HCT116 (cell line): ENCODE data around the gene AHSP. TPM values are rescaled to one million over a fixed set of nuclear protein-coding genes. Genes with fewer than 3 reads are reported as not detected.
A peak's percentile ranks its signal among the peaks of the same experiment; 100 is the strongest.

Source experiments
- ATAC-seq: fragments of 200-7000 bp; cut with Tn5 transposase; 2 replicates; pipeline ENCODE4 v1.9.1; 2020; ENCODE audit warnings: mild to moderate bottlenecking, moderate library complexity
- BruUV-seq: library from RNA; stranded (reverse); fragments of 400-500 nt; replicated peaks from 2 replicates; lab custom pipeline; 2021; lab: Mats Ljungman, UMichigan
- CTCF ChIA-PET: fragments of 300-600 bp; sonication (Branson Sonifier 250); formaldehyde crosslinking; loops from one replicate; lab custom pipeline; 2021; ENCODE audit warnings: antibody characterized with exemption; lab: Charles Lee
- POLR2A ChIA-PET: fragments of 300-600, 350-600 bp; sonication (Branson Sonifier 250); formaldehyde crosslinking; loops from one replicate; lab custom pipeline; 2021; ENCODE audit warnings: antibody characterized with exemption; lab: Charles Lee
- RAD21 ChIA-PET, 2 experiments: fragments of 300-600 bp; sonication (Branson Sonifier 250); formaldehyde crosslinking; loops; one replicate each; lab custom pipeline; 2023; ENCODE audit warnings: low total read pairs in 2 of 2; ENCODE audit not compliant: uncharacterized antibody in 2 of 2, unreplicated experiment in 2 of 2, low non-redundant PET in 1 of 2; lab: Charles Lee
- DNase-seq: peaks from one replicate; pipeline ENCODE4 v3.0.0-alpha.2; 2010; ENCODE audit warnings: low read depth, low spot score
- H2AFZ ChIP-seq: fragments of 200-600 bp; shearing (Covaris generic), sonication (generic); 2 replicates; pipeline ENCODE4 v1.6.1; 2017; ENCODE audit warnings: low read depth, mixed run types, mixed read lengths, antibody characterized with exemption, low read length; ENCODE audit not compliant: poor library complexity, severe bottlenecking
- H3K27ac ChIP-seq: 2 replicates; pipeline ENCODE4 v1.5.1; 2012; ENCODE audit warnings: low read depth, low read length
- H3K27me3 ChIP-seq: fragments of 200-600 bp; sonication (generic); 2 replicates; pipeline ENCODE4 v1.6.1; 2016; ENCODE audit warnings: mixed run types, low read length, mixed read lengths; ENCODE audit not compliant: insufficient read depth
- H3K36me3 ChIP-seq, 2 experiments: fragments of 200-500 bp in 1 of 2; fragments of 200-600 bp in 1 of 2; sonication (Bioruptor generic) in 1 of 2; sonication (generic) in 1 of 2; 2 replicates each; pipeline versions ENCODE4 v1.5.1 to v1.6.1; 2014 to 2016; ENCODE audit warnings: low read length in 2 of 2, inconsistent platforms in 1 of 2, mixed read lengths in 1 of 2, mixed run types in 1 of 2; ENCODE audit not compliant: insufficient read depth in 2 of 2, control insufficient read depth in 1 of 2
- H3K4me1 ChIP-seq, 2 experiments: fragments of 200-600 bp in 1 of 2; sonication (generic) in 1 of 2; 2 replicates each; pipeline versions ENCODE4 v1.5.1 to v1.6.1; 2012 to 2017; ENCODE audit warnings: low read length in 2 of 2, inconsistent platforms in 1 of 2, mild to moderate bottlenecking in 1 of 2, mixed read lengths in 1 of 2, mixed run types in 1 of 2, moderate library complexity in 1 of 2; ENCODE audit not compliant: insufficient read depth in 2 of 2, control insufficient read depth in 1 of 2
- H3K4me2 ChIP-seq: fragments of 200-600 bp; sonication (generic); 2 replicates; pipeline ENCODE4 v1.6.1; 2017; ENCODE audit warnings: mixed run types, low read length, mixed read lengths
- H3K4me3 ChIP-seq, 2 experiments: fragments of 200-600 bp in 1 of 2; sonication (generic) in 1 of 2; replicated peaks in 1 of 2; 2 replicates each; pipeline ENCODE4 v1.5.1; 2011 to 2016; ENCODE audit warnings: low read length in 2 of 2, control low read depth in 1 of 2, low read depth in 1 of 2, mild to moderate bottlenecking in 1 of 2, mixed read lengths in 1 of 2, mixed run types in 1 of 2
- H3K79me2 ChIP-seq: fragments of 200-600 bp; sonication (generic); 2 replicates; pipeline ENCODE4 v1.6.1; 2017; ENCODE audit warnings: mild to moderate bottlenecking, mixed run types, low read length, moderate library complexity, mixed read lengths; ENCODE audit not compliant: insufficient read depth
- H3K9ac ChIP-seq: fragments of 200-600 bp; sonication (generic); 2 replicates; pipeline ENCODE4 v1.6.1; 2016; ENCODE audit warnings: low read length, mixed read lengths
- H3K9me2 ChIP-seq: fragments of 200-600 bp; sonication (generic), shearing (Covaris generic); 2 replicates; pipeline ENCODE4 v1.6.1; 2017; ENCODE audit warnings: mixed run types, mild to moderate bottlenecking, moderate library complexity; ENCODE audit not compliant: insufficient read depth
- H3K9me3 ChIP-seq, 2 experiments: fragments of 200-500 bp in 1 of 2; fragments of 200-600 bp in 1 of 2; sonication (Bioruptor generic) in 1 of 2; sonication (generic) in 1 of 2; 2 replicates each; pipeline ENCODE4 v1.6.1; 2014 to 2017; ENCODE audit warnings: low read length in 2 of 2, mixed read lengths in 2 of 2, inconsistent platforms in 1 of 2, low read depth in 1 of 2, mild to moderate bottlenecking in 1 of 2, mixed run types in 1 of 2, moderate library complexity in 1 of 2; ENCODE audit not compliant: control insufficient read depth in 1 of 2, insufficient read depth in 1 of 2
- H4K20me1 ChIP-seq: fragments of 200-600 bp; sonication (generic), shearing (Covaris generic); 2 replicates; pipeline ENCODE4 v1.6.1; 2017; ENCODE audit warnings: mixed run types, mild to moderate bottlenecking, moderate library complexity; ENCODE audit not compliant: insufficient read depth
- CEBPB ChIP-seq: IDR thresholded peaks from 2 replicates; pipeline ENCODE4 v1.6.1; 2012; ENCODE audit warnings: low read depth
- ELF1 ChIP-seq: IDR thresholded peaks from 2 replicates; pipeline ENCODE4 v1.6.1; 2012; ENCODE audit warnings: low read depth, borderline replicate concordance
- FOSL1 ChIP-seq: IDR thresholded peaks from 2 replicates; pipeline ENCODE4 v1.6.1; 2012; ENCODE audit warnings: low read depth
- JUND ChIP-seq: IDR thresholded peaks from 2 replicates; pipeline ENCODE4 v1.6.1; 2012
- SRF ChIP-seq: IDR thresholded peaks from 2 replicates; pipeline ENCODE4 v1.6.1; 2012; ENCODE audit warnings: low read depth
- TCF7L2 ChIP-seq: IDR thresholded peaks from 2 replicates; pipeline ENCODE4 v1.7.0; 2011; ENCODE audit warnings: borderline replicate concordance, inconsistent platforms; ENCODE audit not compliant: insufficient read depth, insufficient read length; ENCODE audit errors: extremely low read depth
- ZFX ChIP-seq: fragments of 450-650 bp; IDR thresholded peaks from 2 replicates; pipeline ENCODE4 v1.6.1; 2017
- ZNF274 ChIP-seq: fragments of 200-500 bp; sonication (Bioruptor generic); IDR thresholded peaks from 2 replicates; pipeline ENCODE4 v1.6.1; 2014; ENCODE audit warnings: mild to moderate bottlenecking, low read depth, low read length, inconsistent platforms
- intact Hi-C: fragments of 100-400 bp; cut with micrococcal nuclease; formaldehyde crosslinking; loops from 2 replicates; pipeline ENCODE4 v1.10.0; 2022
- total RNA-seq: library from RNA; stranded (reverse); gene quantifications from one replicate; pipeline ENCODE4 v1.2.1, GENCODE V29; 2021; ENCODE audit not compliant: unreplicated experiment
- TF ChIP-seq, protein P1 (sequence below): IDR thresholded peaks from 2 replicates; pipeline ENCODE4 v1.6.1; 2012
- TF ChIP-seq, protein P2 (sequence below), 3 experiments: fragments of 200-600 bp in 1 of 3; sonication (generic) in 1 of 3; IDR thresholded peaks in 2 of 3; conservative IDR thresholded peaks in 1 of 3; 2 replicates each; pipeline ENCODE4 v1.5.1; 2012 to 2017; ENCODE audit warnings: low read depth in 2 of 3, low read length in 2 of 3, antibody characterized with exemption in 1 of 3, borderline replicate concordance in 1 of 3, control low read depth in 1 of 3, mild to moderate bottlenecking in 1 of 3, mixed read lengths in 1 of 3, mixed run types in 1 of 3, moderate library complexity in 1 of 3; ENCODE audit not compliant: insufficient read depth in 1 of 3

The AHSP gene
- total RNA-seq, 1 experiment from 2014 or later, result not detected

DNA sequence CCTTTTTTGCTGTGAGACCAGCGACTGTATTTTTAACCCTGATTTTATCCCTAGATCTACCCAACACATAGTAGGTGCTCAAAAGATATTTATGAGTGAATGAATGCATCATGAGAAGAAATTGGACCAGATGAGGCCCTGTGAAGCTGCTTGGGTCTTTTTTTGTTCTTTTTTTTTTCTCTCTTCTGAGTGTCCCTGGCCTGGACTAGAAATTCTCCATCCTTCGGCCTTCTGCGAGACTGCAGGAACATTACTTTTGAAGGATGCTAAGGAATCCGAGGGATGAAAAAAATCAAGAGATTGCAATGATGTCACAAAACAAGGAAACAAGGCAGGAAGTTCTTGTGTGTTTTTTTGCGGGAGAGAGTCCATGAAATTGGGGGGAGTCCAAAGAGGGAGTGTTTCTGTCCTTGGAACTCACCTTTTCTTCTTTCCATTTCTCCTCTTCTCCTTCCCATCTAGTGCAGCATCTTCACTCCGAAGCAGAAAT is 18.9 kb upstream of the AHSP start:
- ChIA-PET POLR2A (interaction anchor here (0.6 to 1.2 kb wide), 3 partner anchors 32 to 74 kb away, joined by 3 to 6 read pairs (median 3); no protein-coding TSS in a partner anchor), RAD21 (no interaction called here)
- peak overlapping the region; percentile 97 to 98 for H3K4me3 ChIP-seq
- peak overlapping the region; percentile 33 for H2AFZ ChIP-seq
- ATAC-seq, result peak; percentile 9; the same call in 1 of the 2 replicates
- H3K4me2 ChIP-seq, result peak overlapping the region; percentile 78
- H3K9me3 ChIP-seq, result no peaks in the 10 kb centered on the region
- H3K9me2 ChIP-seq, result no peaks in the 10 kb centered on the region
- peak overlapping the region; percentile 76 for H3K27ac ChIP-seq
- TSS peak; percentile 83 for BruUV-seq
- TF ChIP-seq, protein P1, sequence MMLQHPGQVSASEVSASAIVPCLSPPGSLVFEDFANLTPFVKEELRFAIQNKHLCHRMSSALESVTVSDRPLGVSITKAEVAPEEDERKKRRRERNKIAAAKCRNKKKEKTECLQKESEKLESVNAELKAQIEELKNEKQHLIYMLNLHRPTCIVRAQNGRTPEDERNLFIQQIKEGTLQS, result no peak
- no peak for TF ChIP-seq ZNF274
- TF ChIP-seq FOSL1, result 0 out of 2 replicates have a peak, but pooled peaks have one; percentile 12
- TF ChIP-seq ZFX, result peak; percentile 68
- TF ChIP-seq, all 23 proteins: peak for 2
- Histone ChIP-seq H3K9ac (peak overlapping the region; percentile 96), H3K36me3 (peaks cover 0 to 3% of the 10 kb centered on the region in 2 experiments; a peak in 1 of 4 replicates), H3K4me1 (peaks cover 14 to 20% of the 10 kb centered on the region in 2 experiments; a peak in 3 of 4 replicates), H3K79me2 (peaks cover 16% of the 10 kb centered on the region), H3K27me3 (no peaks in the 10 kb centered on the region), H4K20me1 (no peaks in the 10 kb centered on the region)
- CTCF ChIA-PET, result interaction anchor here (0.6 kb wide), 1 partner anchor 206 kb away, joined by 9 read pairs; no protein-coding TSS in a partner anchor
- DNase-seq, result no peak
- intact Hi-C loops, result loop anchor here (10.0 kb wide), 1 partner anchor 366 kb away; the partner anchor contains the start of gene ZNF267

DNA sequence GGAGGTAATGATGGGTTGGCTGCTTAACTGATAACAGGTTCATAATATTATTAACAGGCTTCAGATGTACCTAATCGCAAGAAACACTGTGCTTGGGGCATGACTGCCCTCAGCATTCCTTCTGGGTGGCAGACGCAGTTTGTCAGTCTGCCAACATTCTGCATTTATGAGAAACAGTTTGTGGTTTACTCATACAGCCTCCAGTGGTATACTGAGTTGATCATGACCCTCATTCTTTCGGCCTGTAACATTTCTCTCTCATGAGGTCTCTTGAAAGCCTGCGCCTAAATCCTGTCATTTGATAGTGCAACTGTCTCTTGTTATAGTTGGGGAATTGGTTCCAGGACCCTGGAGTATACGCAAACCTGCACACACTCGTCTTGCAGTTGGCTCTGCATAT is 14.6 kb upstream of the AHSP start:
- RAD21 ChIA-PET, result no interaction called here
- Histone ChIP-seq H3K4me2 (no peak overlapping the region), H3K4me3 (no peak overlapping the region), H3K27me3 (no peaks in the 10 kb centered on the region), H3K9me2 (no peaks in the 10 kb centered on the region), H3K4me1 (peaks cover 6 to 10% of the 10 kb centered on the region in 2 experiments; a peak in 3 of 4 replicates), H3K9me3 (no peaks in the 10 kb centered on the region; a peak in 1 of 4 replicates), H3K27ac (no peak overlapping the region), H3K79me2 (peaks cover under 1% of the 10 kb centered on the region; the same call in 1 of the 2 replicates), H4K20me1 (no peaks in the 10 kb centered on the region), H3K36me3 (no peaks in the 10 kb centered on the region), H3K9ac (no peak overlapping the region), H2AFZ (no peak overlapping the region)
- TF ChIP-seq JUND, result no peak
- no peak for TF ChIP-seq ZFX
- TF ChIP-seq CEBPB, result no peak
- no peak for TF ChIP-seq TCF7L2
- TF ChIP-seq SRF, result no peak
- no peak for TF ChIP-seq ELF1
- no peak for TF ChIP-seq ZNF274
- TF ChIP-seq, protein P2, sequence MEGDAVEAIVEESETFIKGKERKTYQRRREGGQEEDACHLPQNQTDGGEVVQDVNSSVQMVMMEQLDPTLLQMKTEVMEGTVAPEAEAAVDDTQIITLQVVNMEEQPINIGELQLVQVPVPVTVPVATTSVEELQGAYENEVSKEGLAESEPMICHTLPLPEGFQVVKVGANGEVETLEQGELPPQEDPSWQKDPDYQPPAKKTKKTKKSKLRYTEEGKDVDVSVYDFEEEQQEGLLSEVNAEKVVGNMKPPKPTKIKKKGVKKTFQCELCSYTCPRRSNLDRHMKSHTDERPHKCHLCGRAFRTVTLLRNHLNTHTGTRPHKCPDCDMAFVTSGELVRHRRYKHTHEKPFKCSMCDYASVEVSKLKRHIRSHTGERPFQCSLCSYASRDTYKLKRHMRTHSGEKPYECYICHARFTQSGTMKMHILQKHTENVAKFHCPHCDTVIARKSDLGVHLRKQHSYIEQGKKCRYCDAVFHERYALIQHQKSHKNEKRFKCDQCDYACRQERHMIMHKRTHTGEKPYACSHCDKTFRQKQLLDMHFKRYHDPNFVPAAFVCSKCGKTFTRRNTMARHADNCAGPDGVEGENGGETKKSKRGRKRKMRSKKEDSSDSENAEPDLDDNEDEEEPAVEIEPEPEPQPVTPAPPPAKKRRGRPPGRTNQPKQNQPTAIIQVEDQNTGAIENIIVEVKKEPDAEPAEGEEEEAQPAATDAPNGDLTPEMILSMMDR (IDR thresholded peaks at IDR 0.05 in 2 of 3, conservative IDR thresholded peaks at IDR 0.05 in 1 of 3; ENCODE audit: borderline replicate concordance in 1 of 3, insufficient read depth in 1 of 3, low read depth in 2 of 3, low read length in 2 of 3), result no peak
- TF ChIP-seq, protein P1, result no peak
- BruUV-seq, result no TSS peak
- POLR2A ChIA-PET, result no interaction called here
- ATAC-seq (no peak), DNase-seq (no peak)
- intact Hi-C loops, result no loop called here
- CTCF ChIA-PET, result no interaction called here
